SU-DHL-6 (cell line): ENCODE measurements around the gene CEP350.

ENCODE experiments used
- EZH2phosphoT487 ChIP-seq: fragments of 200-600 bp; sonication (generic), shearing (Covaris generic); conservative IDR thresholded peaks from 2 replicates; pipeline ENCODE4 v1.6.1; 2018; ENCODE audit warnings: mild to moderate bottlenecking, antibody characterized with exemption, low read length, moderate library complexity, mixed read lengths
- TF ChIP-seq, protein P1 (sequence below): fragments of 200-600 bp; sonication (generic); IDR thresholded peaks from one replicate; pipeline ENCODE4 v1.5.1; 2017; ENCODE audit warnings: antibody characterized with exemption, mild to moderate bottlenecking, low read length, moderate library complexity; ENCODE audit not compliant: insufficient read depth, poor library complexity, severe bottlenecking

DNA sequence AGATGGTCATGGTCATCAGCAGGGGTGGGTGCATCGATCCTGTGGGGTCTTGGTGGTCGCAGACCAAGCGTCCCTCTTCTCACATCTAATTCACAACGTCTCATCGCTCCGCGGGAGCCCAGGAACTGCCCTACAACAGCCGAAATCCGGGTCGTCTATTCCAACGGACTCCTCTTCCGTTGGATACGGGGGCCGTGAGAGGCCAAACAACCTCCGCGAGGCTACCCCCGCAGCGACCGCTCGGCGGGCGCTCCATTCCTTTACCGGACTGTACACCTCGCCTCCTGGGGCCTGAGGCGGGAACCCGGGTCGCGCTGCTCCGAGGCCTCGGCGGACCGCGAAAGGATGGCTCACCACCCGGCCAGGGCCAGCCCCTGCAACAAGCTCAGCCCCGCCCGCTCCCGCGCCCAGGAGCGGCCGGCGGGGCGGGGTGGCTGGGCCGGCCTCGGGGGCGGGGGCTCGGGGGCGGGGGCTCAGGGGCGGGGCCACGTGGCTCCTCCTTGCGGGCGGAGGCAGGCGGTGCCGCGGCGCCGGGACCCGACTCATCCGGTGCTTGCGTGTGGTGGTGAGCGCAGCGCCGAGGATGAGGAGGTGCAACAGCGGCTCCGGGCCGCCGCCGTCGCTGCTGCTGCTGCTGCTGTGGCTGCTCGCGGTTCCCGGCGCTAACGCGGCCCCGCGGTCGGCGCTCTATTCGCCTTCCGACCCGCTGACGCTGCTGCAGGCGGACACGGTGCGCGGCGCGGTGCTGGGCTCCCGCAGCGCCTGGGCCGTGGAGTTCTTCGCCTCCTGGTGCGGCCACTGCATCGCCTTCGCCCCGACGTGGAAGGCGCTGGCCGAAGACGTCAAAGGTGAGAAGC, 199.9 kb downstream of the CEP350 start, which contains the start of gene QSOX1:
- TF ChIP-seq, protein P1, sequence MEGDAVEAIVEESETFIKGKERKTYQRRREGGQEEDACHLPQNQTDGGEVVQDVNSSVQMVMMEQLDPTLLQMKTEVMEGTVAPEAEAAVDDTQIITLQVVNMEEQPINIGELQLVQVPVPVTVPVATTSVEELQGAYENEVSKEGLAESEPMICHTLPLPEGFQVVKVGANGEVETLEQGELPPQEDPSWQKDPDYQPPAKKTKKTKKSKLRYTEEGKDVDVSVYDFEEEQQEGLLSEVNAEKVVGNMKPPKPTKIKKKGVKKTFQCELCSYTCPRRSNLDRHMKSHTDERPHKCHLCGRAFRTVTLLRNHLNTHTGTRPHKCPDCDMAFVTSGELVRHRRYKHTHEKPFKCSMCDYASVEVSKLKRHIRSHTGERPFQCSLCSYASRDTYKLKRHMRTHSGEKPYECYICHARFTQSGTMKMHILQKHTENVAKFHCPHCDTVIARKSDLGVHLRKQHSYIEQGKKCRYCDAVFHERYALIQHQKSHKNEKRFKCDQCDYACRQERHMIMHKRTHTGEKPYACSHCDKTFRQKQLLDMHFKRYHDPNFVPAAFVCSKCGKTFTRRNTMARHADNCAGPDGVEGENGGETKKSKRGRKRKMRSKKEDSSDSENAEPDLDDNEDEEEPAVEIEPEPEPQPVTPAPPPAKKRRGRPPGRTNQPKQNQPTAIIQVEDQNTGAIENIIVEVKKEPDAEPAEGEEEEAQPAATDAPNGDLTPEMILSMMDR = no peak
- no peak for TF ChIP-seq EZH2phosphoT487
